GM12865 (cell line): Measurements from ENCODE around the gene CENPH.

ENCODE experiments used
- DNase-seq: peaks from one replicate; pipeline ENCODE4 v3.0.0; 2010; ENCODE audit warnings: low read depth
- H3K4me3 ChIP-seq: 2 replicates; pipeline ENCODE4 v1.5.1; 2011; ENCODE audit warnings: mild to moderate bottlenecking, low read depth, low read length, control low read depth
- TF ChIP-seq, protein P1 (sequence below): IDR thresholded peaks from 2 replicates; pipeline ENCODE4 v1.5.1; 2011; ENCODE audit warnings: low read length, control low read depth, low read depth, inconsistent platforms; ENCODE audit not compliant: insufficient read depth; ENCODE audit errors: missing control alignments

CENPH gene

DNA sequence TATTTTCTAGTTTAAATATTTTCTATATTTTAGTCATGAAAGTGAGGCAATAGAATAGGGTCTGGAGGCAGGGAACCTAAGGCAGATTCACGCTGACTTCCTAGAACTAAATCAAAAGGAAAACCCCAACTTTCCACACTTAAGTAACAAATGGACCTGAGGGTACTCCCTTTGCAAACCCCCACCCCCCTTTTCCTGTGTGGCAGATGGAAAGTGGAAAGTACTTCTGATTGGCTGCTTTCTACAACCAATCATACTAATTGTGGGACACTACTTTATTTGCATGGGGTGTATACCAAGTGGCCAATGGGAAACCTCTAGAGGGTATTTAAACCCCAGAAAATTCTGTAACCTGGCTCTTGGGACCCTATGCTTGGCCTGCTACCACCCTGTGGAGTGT, 4.8 kb upstream of the CENPH start:
- TF ChIP-seq, protein P1, sequence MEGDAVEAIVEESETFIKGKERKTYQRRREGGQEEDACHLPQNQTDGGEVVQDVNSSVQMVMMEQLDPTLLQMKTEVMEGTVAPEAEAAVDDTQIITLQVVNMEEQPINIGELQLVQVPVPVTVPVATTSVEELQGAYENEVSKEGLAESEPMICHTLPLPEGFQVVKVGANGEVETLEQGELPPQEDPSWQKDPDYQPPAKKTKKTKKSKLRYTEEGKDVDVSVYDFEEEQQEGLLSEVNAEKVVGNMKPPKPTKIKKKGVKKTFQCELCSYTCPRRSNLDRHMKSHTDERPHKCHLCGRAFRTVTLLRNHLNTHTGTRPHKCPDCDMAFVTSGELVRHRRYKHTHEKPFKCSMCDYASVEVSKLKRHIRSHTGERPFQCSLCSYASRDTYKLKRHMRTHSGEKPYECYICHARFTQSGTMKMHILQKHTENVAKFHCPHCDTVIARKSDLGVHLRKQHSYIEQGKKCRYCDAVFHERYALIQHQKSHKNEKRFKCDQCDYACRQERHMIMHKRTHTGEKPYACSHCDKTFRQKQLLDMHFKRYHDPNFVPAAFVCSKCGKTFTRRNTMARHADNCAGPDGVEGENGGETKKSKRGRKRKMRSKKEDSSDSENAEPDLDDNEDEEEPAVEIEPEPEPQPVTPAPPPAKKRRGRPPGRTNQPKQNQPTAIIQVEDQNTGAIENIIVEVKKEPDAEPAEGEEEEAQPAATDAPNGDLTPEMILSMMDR, result no peak
- no peak overlapping the region for H3K4me3 ChIP-seq
- no peak for DNase-seq

DNA sequence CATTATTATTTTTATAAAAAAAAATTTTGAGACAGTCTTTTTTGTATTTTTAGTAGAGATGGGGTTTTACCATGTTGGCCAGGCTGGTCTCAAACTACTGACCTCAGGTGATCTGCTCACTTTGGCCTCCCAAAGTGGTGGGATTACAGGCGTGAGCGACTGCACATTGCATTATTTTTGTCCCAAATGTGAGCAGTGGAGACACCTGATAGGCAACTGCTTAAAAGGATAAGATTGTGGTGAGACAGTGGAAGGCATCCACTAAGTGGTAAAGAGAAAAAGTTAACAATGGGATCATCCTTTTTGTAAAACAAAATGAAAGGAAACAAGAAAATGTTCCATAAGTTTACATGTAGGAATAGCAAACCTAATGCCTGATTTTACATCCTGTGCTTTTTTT, 2.0 kb upstream of the CENPH start:
- H3K4me3 ChIP-seq, result no peak overlapping the region
- TF ChIP-seq, protein P1, result no peak
- no peak for DNase-seq

DNA sequence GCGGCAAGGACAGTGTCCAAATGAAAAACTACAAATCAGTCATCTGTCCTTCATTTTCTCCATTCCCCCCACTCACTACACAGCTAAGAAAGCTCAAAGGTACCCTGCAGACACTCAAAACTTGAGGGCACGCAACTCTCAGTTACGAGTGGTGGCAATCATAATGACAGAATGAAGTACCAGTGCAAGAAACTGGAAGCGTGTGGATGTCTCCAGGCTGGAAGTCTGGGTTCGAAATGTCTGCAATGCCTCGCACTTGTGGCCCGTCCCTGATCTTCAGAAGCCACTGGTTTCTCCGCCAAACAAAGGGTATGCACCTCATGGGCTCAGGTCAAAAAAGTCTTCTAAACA, 597 bp upstream of the CENPH start:
- TF ChIP-seq, protein P1, result no peak
- DNase-seq, result no peak
- H3K4me3 ChIP-seq, result peak overlapping the region; percentile 66

DNA sequence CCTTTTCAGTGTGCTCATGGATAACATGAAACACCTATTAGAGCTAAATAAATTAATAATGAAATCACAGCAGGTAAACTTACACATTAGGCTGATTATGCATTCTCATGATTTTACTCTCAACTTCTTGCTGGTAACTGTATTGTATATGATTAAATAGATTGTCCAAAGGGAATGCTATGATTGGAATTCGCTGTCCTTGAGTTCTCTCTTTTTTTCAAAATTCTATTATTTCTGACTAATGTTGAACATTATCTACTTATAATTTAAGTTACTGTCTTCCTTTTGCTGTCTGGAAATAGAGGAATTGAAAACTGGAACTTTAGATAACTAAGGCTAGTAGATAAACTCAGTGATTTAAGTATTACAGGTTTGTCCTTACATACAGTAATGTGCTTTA, 13.1 kb downstream of the CENPH start:
- TF ChIP-seq, protein P1, result no peak
- no peak for DNase-seq
- H3K4me3 ChIP-seq, result no peak overlapping the region

DNA sequence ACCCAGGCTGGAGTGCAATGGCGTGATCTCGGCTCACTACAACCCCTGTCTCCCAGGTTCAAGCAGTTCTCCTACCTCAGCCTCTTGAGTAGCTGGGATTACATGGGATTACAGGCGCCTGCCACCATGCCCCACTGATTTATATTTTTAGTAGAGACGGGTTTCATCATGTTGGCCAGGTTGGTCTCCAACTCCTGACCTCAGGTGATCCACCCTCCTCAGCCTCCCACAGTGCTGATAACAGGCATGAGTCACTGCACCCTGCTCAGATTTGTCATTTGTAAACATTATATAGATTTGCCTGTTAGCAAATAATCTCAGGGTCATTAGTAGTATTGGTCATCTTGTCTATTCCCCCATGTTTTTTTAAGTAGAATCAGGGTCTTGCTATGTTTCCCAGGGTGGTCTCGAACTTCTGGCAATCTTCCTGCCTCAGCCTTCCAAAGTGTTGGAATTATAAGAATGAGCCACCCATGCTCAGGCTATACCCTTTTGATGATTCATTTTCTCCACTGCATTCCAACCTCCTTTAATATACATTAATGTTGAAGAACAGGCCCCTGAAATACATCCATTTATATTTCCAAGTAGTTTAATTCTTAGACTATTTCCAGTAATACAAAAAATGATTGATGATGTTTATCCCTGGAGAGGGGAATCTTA, 17.3 kb downstream of the CENPH start:
- no peak for DNase-seq
- TF ChIP-seq, protein P1, result no peak
- H3K4me3 ChIP-seq, result no peak overlapping the region

DNA sequence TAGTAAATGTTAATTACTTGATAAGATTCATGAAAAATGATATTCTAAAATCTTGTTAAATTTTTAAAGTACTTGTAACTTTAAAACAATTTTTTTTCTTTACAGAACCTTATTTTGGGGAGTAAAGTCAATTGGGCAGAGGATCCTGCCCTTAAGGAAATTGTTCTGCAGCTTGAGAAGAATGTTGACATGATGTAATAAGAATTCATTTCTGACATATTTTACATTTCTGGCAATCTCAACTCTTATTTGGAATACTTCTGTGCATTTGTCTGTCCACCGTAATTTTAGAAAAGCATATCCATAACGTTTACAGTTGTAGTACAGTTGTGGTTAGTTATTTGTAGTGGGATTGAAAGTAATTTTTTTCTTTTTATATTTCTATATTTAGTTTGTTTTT, 20.2 kb downstream of the CENPH start:
- TF ChIP-seq, protein P1, result no peak
- H3K4me3 ChIP-seq, result no peak overlapping the region
- no peak for DNase-seq

DNA sequence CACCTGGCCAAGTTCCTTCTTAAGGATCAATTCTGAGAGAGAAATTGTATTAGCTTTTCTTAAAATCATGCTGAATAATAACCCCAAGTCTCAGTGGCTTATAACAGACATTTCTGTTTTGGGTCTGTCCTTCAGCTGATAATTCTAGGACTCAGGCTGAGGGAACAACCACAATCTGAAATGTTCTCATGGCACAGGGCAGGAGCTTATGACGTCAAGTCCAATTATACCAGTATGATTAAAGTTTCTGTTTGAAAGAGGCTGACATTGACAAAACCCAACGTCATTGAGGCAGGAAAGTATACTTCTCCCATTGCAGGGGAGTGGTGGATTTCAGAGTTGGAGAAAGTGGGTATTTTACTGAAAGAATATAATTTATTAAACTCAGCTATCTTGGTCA, 21.8 kb downstream of the CENPH start:
- H3K4me3 ChIP-seq, result no peak overlapping the region
- TF ChIP-seq, protein P1, result no peak
- no peak for DNase-seq
